HFFc6 (cell line): ENCODE data around the gene KCNB1. TPM values are rescaled to one million over a fixed set of nuclear protein-coding genes. Genes with fewer than 3 reads are reported as not detected.

Experiments
- DNase-seq: peaks from one replicate; pipeline ENCODE4 v3.0.0-alpha.2; 2018
- H3K27ac Mint-ChIP-seq: 2 replicates; pipeline ENCODE4 v1.8.0; 2020; ENCODE audit warnings: mild to moderate bottlenecking, mixed read lengths
- H3K27me3 Mint-ChIP-seq: 2 replicates; pipeline ENCODE4 v1.8.0; 2021; ENCODE audit warnings: mild to moderate bottlenecking, moderate library complexity, mixed read lengths; ENCODE audit not compliant: insufficient read depth
- H3K36me3 Mint-ChIP-seq: 2 replicates; pipeline ENCODE4 v1.8.0; 2021; ENCODE audit warnings: low read depth, mixed read lengths
- H3K4me1 Mint-ChIP-seq: 2 replicates; pipeline ENCODE4 v1.8.0; 2020; ENCODE audit warnings: low read depth, mixed read lengths
- H3K4me3 Mint-ChIP-seq: 2 replicates; pipeline ENCODE4 v1.8.0; 2020; ENCODE audit warnings: mild to moderate bottlenecking, moderate library complexity, mixed read lengths
- H3K9me3 Mint-ChIP-seq: 2 replicates; pipeline ENCODE4 v1.8.0; 2020; ENCODE audit warnings: mild to moderate bottlenecking, mixed read lengths
- total RNA-seq, 6 experiments: library from RNA; stranded (reverse); fragmentation: NEBNext Ultra II Directional; extraction: Animal tissue kit (Norgen Biotek cat#: 25700); gene quantifications; 2 replicates in 1 of 6; 3 replicates in 5 of 6; pipeline ENCODE4 v1.2.3, GENCODE V29; 2021
- TF ChIP-seq, protein P1 (sequence below): fragments of 200-600 bp; sonication (generic); IDR thresholded peaks from 2 replicates; pipeline ENCODE4 v1.5.0; 2021; ENCODE audit warnings: antibody characterized with exemption, mild to moderate bottlenecking

The KCNB1 gene
- total RNA-seq, 6 experiments from 2014 or later = 0.05 to 1.2 (median 0.20) TPM

DNA sequence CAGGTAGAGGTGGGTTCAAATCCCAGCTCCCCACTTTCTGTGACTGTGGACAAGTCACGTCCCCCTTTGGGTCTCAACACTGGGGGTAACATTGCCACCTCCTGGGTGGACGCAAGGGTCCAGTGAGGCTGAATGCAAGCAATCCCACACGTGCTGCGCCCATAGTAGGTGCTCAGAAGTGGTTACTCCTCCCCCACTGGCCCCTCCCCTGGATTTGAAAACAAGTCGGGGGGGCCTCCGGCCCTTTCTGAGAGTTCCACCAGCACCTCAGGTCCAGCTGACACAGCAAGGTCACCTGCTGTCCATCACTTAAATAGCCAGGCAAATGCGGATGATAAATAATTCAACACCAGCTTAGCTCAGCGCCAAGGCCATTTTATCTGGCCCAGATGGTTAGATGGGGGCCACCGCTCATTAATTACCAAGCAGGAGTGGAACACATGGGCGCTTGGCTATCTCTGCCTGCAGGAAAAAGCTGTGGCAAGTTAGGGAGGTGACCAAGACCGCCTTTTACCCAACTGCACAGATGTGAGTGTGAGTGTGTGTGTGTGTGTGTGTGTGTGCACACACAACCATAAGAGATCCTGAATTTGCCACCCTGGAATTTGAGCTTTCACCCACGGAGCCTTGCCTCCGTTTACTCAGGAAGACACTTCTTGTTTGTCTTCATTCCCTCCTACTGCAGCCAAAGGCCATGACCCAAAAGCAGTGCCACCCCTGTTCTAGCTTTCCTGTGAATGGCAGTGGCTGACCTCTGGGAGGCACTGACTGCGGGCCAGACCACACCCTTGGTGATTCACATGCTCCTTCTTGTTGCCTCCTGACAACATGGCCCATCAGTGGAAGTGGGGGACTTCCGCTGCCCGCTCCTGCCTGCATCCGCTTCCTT lies 34.7 kb upstream of the KCNB1 start:
- TF ChIP-seq, protein P1, sequence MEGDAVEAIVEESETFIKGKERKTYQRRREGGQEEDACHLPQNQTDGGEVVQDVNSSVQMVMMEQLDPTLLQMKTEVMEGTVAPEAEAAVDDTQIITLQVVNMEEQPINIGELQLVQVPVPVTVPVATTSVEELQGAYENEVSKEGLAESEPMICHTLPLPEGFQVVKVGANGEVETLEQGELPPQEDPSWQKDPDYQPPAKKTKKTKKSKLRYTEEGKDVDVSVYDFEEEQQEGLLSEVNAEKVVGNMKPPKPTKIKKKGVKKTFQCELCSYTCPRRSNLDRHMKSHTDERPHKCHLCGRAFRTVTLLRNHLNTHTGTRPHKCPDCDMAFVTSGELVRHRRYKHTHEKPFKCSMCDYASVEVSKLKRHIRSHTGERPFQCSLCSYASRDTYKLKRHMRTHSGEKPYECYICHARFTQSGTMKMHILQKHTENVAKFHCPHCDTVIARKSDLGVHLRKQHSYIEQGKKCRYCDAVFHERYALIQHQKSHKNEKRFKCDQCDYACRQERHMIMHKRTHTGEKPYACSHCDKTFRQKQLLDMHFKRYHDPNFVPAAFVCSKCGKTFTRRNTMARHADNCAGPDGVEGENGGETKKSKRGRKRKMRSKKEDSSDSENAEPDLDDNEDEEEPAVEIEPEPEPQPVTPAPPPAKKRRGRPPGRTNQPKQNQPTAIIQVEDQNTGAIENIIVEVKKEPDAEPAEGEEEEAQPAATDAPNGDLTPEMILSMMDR = no peak
- H3K9me3 Mint-ChIP-seq = no peaks in the 10 kb centered on the region
- no peak for DNase-seq
- H3K27me3 Mint-ChIP-seq = peaks cover 42% of the 10 kb centered on the region
- H3K4me3 Mint-ChIP-seq = no peak overlapping the region
- no peaks in the 10 kb centered on the region for H3K36me3 Mint-ChIP-seq
- no peaks in the 10 kb centered on the region; the same call in 1 of the 2 replicates for H3K4me1 Mint-ChIP-seq
- H3K27ac Mint-ChIP-seq = no peak overlapping the region

- Mint-ChIP-seq H3K4me3 (no peak overlapping the region), H3K4me1 (no peaks in the 10 kb centered on the region; the same call in 1 of the 2 replicates), H3K27me3 (peaks cover 37% of the 10 kb centered on the region), H3K27ac (no peak overlapping the region), H3K36me3 (no peaks in the 10 kb centered on the region), H3K9me3 (no peaks in the 10 kb centered on the region)
- TF ChIP-seq, protein P1 = no peak
- DNase-seq = no peak
These were observed 33.1 kb upstream of the KCNB1 start for GRCh38 chr20:49515586-49515985.

DNA sequence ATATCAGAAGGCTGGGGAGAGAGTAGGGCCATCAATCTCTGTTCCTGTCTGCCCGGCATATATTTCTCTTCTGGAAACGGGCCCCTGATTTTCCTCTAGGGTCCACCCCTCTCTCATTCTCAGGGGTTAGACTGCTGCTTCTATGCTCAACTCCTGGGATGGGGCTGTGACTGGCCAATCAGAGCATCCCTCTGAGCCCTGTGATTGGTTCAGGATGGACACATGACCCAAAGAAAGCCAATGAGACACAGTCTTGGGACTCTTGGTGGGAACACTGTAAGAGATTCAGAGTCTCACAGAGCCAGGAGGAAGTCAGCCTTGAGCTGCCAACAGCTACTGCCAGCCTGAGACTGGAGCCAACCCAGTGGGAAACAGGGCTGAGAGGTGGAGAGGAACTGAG lies 31.0 kb upstream of the KCNB1 start:
- H3K4me3 Mint-ChIP-seq = no peak overlapping the region
- no peaks in the 10 kb centered on the region for H3K36me3 Mint-ChIP-seq
- no peak for DNase-seq

DNA sequence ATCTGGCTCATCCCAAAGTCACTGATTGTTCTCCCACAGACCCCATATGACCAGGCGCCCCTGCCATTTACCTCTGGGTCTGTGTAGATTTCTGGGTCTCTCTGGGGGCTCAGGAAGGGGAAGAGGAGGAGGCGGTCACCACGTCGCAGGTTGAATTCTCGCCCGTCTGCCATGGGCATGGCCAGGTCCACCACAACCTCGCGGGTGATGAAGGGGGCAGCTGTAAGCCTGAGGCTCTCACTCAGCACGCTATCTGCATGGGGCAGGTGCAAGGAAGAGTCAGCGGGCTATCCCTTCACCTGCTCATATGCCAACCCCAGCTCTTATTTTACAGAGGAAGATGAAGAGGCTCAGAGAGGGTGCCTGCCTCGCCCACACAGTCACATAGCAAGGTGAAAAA lies 30.5 kb upstream of the KCNB1 start:
- Mint-ChIP-seq H3K27ac (no peak overlapping the region), H3K9me3 (no peaks in the 10 kb centered on the region), H3K27me3 (peaks cover 39% of the 10 kb centered on the region), H3K36me3 (no peaks in the 10 kb centered on the region), H3K4me3 (no peak overlapping the region), H3K4me1 (peaks cover 5% of the 10 kb centered on the region)
- TF ChIP-seq, protein P1 = no peak
- DNase-seq = no peak

More for the DNA sequence above, 31.0 kb upstream of the KCNB1 start:
- TF ChIP-seq, protein P1 = no peak
- H3K27me3 Mint-ChIP-seq = peaks cover 37% of the 10 kb centered on the region
- peaks cover 2% of the 10 kb centered on the region for H3K4me1 Mint-ChIP-seq
- no peak overlapping the region for H3K27ac Mint-ChIP-seq
- H3K9me3 Mint-ChIP-seq = no peaks in the 10 kb centered on the region

GRCh38 chr20:49511788-49512525 lies 29.5 kb upstream of the KCNB1 start:
- no peaks in the 10 kb centered on the region for H3K36me3 Mint-ChIP-seq

More at GRCh38 chr20:49511788-49512525, 29.5 kb upstream of the KCNB1 start:
- H3K4me3 Mint-ChIP-seq = no peak overlapping the region
- peaks cover 35% of the 10 kb centered on the region for H3K27me3 Mint-ChIP-seq
- H3K9me3 Mint-ChIP-seq = no peaks in the 10 kb centered on the region
- H3K27ac Mint-ChIP-seq = no peak overlapping the region
- no peak for DNase-seq
- peaks cover 5% of the 10 kb centered on the region for H3K4me1 Mint-ChIP-seq
- TF ChIP-seq, protein P1 = no peak
